IMR-90 (cell line): Measurements from ENCODE around the gene DBN1.

ENCODE experiments used
- CEBPB ChIP-seq: IDR thresholded peaks from 2 replicates; pipeline ENCODE4 v1.6.1; 2012; ENCODE audit warnings: low read depth, low read length, improper control_type of control experiment
- FOS ChIP-seq: fragments of 150-350 bp; IDR thresholded peaks from 2 replicates; pipeline ENCODE4 v1.6.1; 2016; ENCODE audit warnings: low read depth, low read length
- POLR2A ChIP-seq: IDR thresholded peaks from 2 replicates; pipeline ENCODE4 v1.6.1; 2012; ENCODE audit warnings: mild to moderate bottlenecking, low read depth, low read length
- RCOR1 ChIP-seq: IDR thresholded peaks from 2 replicates; pipeline ENCODE4 v1.6.1; 2012; ENCODE audit warnings: mild to moderate bottlenecking, low read length, improper control_type of control experiment; ENCODE audit not compliant: insufficient replicate concordance
- RFX5 ChIP-seq: IDR thresholded peaks from 2 replicates; pipeline ENCODE4 v1.8.0; 2012; ENCODE audit warnings: low read depth, mild to moderate bottlenecking, low read length, moderate library complexity
- TF ChIP-seq, protein P1 (sequence below): conservative IDR thresholded peaks from 2 replicates; pipeline ENCODE4 v1.5.1; 2012; ENCODE audit warnings: mild to moderate bottlenecking, low read depth, low read length, improper control_type of control experiment

- TF ChIP-seq POLR2A (no peak), FOS (no peak), RFX5 (no peak), RCOR1 (no peak), CEBPB (no peak)
- TF ChIP-seq, protein P1, sequence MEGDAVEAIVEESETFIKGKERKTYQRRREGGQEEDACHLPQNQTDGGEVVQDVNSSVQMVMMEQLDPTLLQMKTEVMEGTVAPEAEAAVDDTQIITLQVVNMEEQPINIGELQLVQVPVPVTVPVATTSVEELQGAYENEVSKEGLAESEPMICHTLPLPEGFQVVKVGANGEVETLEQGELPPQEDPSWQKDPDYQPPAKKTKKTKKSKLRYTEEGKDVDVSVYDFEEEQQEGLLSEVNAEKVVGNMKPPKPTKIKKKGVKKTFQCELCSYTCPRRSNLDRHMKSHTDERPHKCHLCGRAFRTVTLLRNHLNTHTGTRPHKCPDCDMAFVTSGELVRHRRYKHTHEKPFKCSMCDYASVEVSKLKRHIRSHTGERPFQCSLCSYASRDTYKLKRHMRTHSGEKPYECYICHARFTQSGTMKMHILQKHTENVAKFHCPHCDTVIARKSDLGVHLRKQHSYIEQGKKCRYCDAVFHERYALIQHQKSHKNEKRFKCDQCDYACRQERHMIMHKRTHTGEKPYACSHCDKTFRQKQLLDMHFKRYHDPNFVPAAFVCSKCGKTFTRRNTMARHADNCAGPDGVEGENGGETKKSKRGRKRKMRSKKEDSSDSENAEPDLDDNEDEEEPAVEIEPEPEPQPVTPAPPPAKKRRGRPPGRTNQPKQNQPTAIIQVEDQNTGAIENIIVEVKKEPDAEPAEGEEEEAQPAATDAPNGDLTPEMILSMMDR, result no peak
Observed at GRCh38 chr5:177484902-177485549, 11.6 kb upstream of the DBN1 start.
